ENCODE results near the gene PHLDA3. TPM values are rescaled to one million over a fixed set of nuclear protein-coding genes. Genes with fewer than 3 reads are reported as not detected.

Gene PHLDA3
- total and polyA plus RNA-seq, 2 of the 4 experiments (the other 2 are of a cell fraction): 41.6 to 102 TPM

DNA sequence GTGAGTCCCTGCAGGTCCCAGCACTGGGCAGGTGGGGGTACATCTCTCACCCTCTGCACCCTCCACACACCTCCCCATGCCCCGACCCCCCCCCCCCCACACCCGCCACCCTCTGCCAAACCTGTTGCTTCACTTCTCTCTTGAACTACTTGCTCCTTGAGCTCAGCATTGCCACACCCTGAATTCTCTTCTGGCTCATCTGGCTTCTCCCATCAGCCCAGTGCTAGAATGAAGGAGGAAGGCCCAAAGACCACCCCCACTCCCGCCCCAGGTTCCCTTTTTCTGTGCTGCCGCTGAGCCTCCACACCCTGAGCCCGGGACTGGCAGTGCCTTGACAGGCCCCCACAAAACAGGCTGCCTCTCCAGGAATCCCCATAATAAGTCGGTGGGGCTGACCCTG, 41.0 kb downstream of the PHLDA3 start:
- Histone ChIP-seq H3K9me3 (ENCODE audit: control insufficient read depth, insufficient read depth, low read length) (peaks cover 5% of the 10 kb centered on the region), H3K4me3 (ENCODE audit: insufficient read depth, low read depth, low read length) (no peak overlapping the region), H2BK5ac (ENCODE audit: low read depth, low read length, poor library complexity, severe bottlenecking) (no peak overlapping the region), H3K4me2 (ENCODE audit: low read depth, low read length) (no peak overlapping the region), H2BK15ac (ENCODE audit: low read depth, low read length) (no peak overlapping the region), H2BK120ac (ENCODE audit: low read depth, low read length) (no peak overlapping the region), H2BK20ac (ENCODE audit: low read depth, low read length) (no peak overlapping the region), H3K4me1 (ENCODE audit: control insufficient read depth, insufficient read depth, low read length) (no peaks in the 10 kb centered on the region), H3K9ac (ENCODE audit: low read depth, low read length) (no peak overlapping the region), H4K5ac (ENCODE audit: low read depth, low read length) (no peak overlapping the region), H4K20me1 (ENCODE audit: insufficient read depth, low read length) (no peaks in the 10 kb centered on the region), H2AFZ (replicated peaks; ENCODE audit: low read length, poor library complexity) (no peak overlapping the region), H3K18ac (ENCODE audit: low read depth, low read length) (no peak overlapping the region), H3K27me3 (ENCODE audit: control insufficient read depth, insufficient read depth, low read length) (peaks cover 21% of the 10 kb centered on the region), H4K8ac (ENCODE audit: low read depth in 2 of 2, low read length in 2 of 2) (no peak overlapping the region), H2AK9ac (replicated peaks; ENCODE audit: low read depth, low read length, poor library complexity) (no peak overlapping the region), H3K36me3 (ENCODE audit: control insufficient read depth, insufficient read depth, low read length) (no peaks in the 10 kb centered on the region), H2AK5ac (ENCODE audit: low read depth, low read length) (no peak overlapping the region), H3K14ac (replicated peaks; ENCODE audit: low read depth, low read length) (no peak overlapping the region), H3K23ac (ENCODE audit: low read depth, low read length) (no peak overlapping the region), H3K79me1 (ENCODE audit: low read depth in 1 of 2, low read length in 2 of 2) (no peaks in the 10 kb centered on the region), H3K27ac (ENCODE audit: insufficient read depth, low read length) (no peak overlapping the region), H4K91ac (ENCODE audit: insufficient read depth, low read depth, low read length) (no peak overlapping the region), H3K9me1 (ENCODE audit: insufficient read depth, low read length) (no peaks in the 10 kb centered on the region; the same call in 1 of the 2 replicates), H3K4ac (ENCODE audit: low read depth, low read length) (no peak overlapping the region), H3K56ac (ENCODE audit: extremely low read depth, insufficient read depth, low read length) (no peak overlapping the region)
- no peak for DNase-seq
- ATAC-seq (ENCODE audit: low read depth): no peak
- ChIA-PET POLR2A (ENCODE audit: unreplicated experiment) (no interaction called here), CTCF (no interaction called here)
- intact Hi-C loops (cut with micrococcal nuclease) (no loop called here), in situ Hi-C loops (cut with MboI; ENCODE audit: low sequenced_read_pairs) (no loop called here), dilution Hi-C loops (cut with HindIII; ENCODE audit: low sequenced_read_pairs, unreplicated experiment) (no loop called here)
- no CpG with 5 or more reads among the region's 6 CpGs for WGBS, 2 experiments (ENCODE audit: extremely low coverage in 2 of 2, insufficient read length in 1 of 2)
- no TSS peak for BruUV-seq (replicated peaks)
- TF ChIP-seq CEBPB (IDR thresholded peaks at IDR 0.05; ENCODE audit: low read depth, low read length) (no peak), POLR2A (IDR thresholded peaks at IDR 0.05; ENCODE audit: low read depth, low read length) (no peak), MAZ (IDR thresholded peaks at IDR 0.05; ENCODE audit: borderline replicate concordance, low read depth, low read length) (no peak), NFE2L2 (IDR thresholded peaks at IDR 0.05; ENCODE audit: low read depth, low read length) (no peak), SMC3 (IDR thresholded peaks at IDR 0.05; ENCODE audit: low read depth, low read length) (no peak), MXI1 (IDR thresholded peaks at IDR 0.05; ENCODE audit: borderline replicate concordance, low read depth, low read length) (no peak), BHLHE40 (IDR thresholded peaks at IDR 0.05; ENCODE audit: low read depth, low read length) (no peak), FOS (IDR thresholded peaks at IDR 0.05; ENCODE audit: low read depth, low read length) (no peak)
- TF ChIP-seq, protein P1, sequence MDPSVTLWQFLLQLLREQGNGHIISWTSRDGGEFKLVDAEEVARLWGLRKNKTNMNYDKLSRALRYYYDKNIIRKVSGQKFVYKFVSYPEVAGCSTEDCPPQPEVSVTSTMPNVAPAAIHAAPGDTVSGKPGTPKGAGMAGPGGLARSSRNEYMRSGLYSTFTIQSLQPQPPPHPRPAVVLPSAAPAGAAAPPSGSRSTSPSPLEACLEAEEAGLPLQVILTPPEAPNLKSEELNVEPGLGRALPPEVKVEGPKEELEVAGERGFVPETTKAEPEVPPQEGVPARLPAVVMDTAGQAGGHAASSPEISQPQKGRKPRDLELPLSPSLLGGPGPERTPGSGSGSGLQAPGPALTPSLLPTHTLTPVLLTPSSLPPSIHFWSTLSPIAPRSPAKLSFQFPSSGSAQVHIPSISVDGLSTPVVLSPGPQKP (IDR thresholded peaks at IDR 0.05; ENCODE audit: borderline replicate concordance, low read depth, low read length): no peak
